NCI-H1417 (cell line): ENCODE data around the gene TRMT61A.

Source experiments
- DNase-seq, 3 experiments: peaks; one replicate each; lab custom pipeline; 2025; lab: John Stamatoyannopoulos, UW

Gene TRMT61A

DNA sequence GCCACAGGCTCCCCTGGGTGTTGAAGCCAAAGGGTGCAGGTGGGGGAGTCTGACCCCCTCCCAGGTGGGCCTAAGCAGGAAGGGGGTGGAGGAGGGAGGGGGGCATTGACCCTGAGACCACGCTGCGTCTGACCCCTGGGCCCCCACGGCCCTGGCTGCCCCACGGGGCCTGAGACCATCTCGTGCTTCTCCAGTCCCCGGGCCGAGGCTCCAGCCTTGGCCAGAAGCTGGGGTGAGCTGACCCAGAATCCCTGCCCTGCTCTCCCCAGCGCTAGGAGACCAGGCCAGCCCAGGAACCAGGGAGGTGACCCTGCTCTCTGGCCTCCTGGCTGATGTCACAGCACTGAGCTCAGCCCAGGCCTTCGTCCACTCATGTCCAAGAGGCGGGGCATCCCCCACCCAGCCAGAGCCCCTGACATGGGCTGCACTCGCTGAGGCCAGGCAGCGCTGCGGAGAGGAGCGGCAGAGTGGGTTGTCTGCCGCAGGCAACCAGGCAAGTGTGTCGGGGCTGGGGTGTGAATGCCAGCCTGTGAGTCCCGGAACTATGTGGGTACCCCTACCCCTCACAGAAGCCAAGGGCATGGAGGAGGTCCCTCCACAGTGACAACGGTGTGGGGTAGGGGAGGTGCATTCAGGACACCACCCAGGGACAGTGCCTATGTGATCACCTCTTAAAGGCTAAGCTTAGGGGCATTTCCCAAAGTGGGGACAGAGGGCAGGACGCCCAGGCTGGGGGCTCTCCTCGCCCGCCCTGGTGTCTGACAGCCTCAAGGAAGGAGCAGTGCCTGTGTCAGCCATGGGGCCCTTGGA lies 6.3 kb downstream of the TRMT61A start:
- DNase-seq: no peak

DNA sequence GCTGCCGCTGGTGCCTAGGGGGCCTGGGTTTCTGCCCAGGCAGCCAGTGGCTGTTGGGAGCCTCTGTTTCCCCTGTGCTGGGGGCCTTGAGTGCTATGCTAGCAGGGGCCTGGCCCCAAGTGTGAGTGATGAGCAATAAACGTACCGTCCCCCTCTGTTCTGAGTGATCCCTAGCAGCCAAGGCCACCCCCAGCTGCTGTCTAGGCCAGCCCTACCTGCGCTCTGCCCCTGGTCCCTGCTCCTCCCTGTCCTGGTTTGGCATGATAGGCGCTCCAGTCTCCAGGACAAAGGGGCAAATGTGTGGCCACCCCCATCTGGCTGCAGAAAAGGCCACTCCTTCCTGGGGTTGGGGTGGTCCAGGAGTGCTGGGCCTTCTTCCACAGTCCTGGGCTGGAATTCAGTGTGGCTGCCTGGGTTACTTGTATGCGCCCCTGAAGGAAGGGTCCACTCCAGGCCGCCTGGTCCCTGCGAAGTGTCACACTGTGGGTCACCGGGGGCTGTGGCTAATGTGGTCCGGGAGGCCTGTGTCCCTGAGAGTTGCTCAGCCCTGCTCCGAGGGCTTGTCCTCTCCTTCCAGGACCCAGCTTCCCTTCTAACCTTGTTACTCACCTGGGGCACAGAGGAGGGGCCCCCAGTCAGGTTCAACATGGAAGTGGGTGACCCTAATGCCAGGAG lies 7.0 kb downstream of the TRMT61A start:
- DNase-seq: no peak

DNA sequence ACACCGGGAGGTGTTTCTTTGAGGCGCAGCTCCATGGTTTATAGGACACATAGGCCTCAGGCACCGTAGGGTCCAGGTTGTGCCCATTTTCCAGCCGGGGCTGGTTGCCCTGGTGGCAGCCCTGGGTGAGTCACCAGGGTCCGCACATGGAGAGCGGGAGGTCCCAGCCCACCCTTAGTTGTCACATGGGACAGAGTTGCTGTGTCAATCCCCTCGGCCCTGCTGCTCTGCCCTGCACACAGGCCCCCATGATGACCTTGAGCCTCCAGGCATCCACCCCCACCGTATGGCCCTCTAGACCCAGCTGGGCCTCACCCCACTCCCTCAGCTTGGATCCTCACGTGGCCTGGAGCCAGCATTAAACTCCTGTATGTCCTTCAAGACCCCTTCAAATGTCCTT lies 7.7 kb downstream of the TRMT61A start:
- no peak for DNase-seq

DNA sequence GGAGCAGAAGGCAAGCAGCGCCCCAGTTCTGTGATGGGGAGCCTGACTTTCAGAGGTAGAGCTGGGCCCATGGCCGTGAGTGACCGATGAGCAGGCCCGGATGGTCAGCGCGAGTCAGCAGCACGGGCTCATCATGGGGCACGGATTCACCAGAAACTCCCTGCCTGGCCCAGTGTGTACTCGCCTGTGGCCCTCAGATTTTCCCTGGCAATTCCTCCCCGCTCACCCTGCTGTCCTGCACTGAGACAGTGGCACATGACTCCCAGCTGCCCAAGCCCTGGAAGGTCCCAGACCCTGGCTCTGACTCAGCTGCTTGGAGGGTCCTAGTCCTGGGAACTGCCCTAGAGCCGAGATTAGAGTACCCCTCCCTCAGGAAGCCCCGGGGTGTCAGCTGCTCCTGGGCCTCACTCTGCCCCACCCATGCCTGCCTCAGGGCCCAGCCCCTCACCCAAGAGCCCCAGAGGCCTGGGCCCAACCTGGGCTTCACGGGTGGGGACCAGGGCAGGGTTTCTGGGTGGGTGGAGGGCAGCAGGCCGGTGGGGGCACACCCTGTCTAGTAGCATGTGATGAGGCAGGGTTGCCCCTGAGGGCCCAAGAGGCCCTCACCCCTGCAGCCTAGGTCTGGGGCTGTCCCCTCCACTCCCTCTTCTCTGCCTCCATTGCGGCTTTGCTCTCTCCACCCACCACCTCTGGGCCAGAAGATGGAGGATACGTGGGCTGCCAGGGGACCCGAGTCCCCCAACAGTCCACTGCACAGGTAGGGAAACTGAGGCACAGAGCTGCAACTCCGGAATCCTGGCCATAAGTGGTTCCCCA lies 8.4 kb downstream of the TRMT61A start:
- DNase-seq: no peak

DNA sequence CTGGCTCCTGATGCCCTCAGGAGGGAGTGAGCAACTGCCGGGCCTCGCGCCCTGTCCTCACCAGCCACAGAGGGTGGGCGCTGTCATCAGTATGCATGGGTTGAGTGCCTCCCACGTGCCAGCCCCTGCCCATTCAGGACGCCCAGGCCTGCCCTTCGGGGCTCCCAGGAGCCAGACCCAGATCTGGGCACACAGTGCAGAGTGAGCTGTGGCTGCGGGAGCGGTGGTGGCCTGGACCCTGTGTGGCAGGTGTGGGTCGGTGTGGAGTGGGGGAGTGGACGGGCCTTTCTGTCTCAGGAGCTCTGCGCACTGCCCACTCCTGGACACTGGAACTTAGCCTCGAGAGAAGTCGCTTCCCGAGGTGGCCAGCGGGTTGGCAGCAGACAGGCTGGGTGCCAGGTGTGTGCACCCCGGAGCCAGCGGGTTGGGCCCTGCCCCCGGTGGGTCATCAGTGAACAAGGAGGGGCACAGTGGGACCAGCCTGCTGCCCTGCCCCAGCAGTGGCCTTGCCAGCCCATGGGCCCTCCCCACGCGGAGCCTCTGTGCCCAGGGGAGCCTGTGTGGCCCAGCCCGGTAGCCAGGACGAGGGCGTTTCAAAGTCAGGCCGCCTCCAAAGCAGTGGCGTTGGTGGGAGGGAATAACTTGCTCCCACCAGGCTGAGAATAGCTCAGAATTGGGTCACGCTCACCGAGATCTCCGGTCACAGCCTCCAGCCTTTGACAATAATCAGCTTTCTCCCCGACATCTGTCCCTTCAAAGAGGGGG lies 9.5 kb downstream of the TRMT61A start:
- no peak for DNase-seq

DNA sequence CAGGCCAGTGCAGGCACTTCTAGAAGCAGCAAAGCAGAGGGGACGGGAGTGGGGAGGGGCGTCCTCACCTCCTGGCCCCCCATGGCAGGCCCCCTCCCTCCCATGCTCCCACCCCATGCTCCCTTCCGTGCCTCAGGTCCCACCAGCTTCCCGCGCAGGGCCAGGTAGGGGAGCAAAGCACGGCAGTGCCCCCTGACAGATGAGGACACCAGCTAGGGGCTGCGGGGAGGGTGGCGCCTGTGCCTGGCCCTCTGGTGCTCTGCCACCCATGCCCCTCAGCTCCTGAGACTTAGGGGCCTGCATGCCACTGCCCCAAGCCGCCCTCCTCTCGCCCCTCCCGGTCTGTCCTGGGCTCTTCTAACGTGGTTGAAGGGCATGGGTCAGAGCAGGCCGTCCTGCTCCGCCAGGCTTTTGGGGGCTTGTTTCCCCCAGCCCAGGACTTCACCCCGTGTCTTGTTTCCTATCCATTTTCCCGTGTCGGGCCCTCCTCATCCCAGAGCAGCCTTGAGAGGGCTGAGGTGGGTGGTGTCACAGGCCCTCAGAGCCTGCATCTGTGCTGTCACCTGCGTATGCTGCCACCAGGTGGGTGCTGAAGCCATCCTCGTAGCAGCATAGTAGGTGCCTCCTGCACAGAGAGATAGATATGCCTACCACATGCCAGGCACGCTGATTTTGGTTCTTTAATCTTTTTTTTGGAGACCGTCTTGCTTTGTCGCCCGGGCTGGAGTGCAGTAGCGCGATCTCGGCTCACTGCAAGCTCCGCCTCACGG lies 10.2 kb downstream of the TRMT61A start:
- DNase-seq: no peak

DNA sequence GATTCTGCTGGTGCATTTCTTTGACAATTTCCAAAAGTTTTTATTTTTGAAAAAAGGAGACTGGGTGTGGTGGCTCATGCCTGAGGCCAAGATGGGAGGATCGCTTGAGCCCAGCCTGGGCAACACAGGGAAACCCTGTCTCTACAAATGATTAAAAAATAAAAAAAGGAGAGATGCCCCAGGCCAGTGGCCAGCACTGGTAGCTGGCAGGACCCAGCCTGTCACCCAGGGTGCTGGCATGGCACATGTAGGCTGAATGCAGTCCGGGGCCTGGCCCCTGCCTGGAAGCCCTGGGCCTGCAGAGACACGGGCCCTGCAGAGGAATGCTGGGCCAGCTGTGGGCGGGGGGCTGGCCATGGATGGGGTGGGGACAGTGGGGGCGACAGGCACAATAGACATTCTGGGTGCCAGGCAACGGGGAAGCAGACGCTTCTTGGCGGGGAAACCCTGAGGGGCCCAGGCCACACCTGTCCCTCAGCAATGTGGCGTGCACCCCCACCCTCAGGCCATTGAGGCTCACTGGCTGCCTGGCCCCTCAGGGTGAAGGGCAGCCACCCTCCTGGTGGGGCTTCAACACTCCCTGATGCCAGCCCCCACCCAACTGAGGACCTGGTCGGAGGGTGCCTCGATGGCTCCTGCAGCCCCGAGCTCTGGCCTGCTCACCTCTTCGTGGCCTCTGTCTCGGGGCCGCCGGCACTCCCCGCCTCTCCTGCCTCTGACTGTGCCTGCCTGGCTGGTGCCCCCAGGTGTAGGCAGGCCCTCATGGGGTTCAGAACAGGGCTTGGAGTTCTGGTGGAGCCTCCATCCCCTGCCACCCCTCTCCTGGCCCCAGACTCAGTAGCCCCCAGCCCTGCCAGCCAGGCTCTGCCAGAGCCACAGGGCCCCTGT lies 12.1 kb downstream of the TRMT61A start:
- peak in 2 of 3 experiments; percentile 35 to 42 for DNase-seq

DNA sequence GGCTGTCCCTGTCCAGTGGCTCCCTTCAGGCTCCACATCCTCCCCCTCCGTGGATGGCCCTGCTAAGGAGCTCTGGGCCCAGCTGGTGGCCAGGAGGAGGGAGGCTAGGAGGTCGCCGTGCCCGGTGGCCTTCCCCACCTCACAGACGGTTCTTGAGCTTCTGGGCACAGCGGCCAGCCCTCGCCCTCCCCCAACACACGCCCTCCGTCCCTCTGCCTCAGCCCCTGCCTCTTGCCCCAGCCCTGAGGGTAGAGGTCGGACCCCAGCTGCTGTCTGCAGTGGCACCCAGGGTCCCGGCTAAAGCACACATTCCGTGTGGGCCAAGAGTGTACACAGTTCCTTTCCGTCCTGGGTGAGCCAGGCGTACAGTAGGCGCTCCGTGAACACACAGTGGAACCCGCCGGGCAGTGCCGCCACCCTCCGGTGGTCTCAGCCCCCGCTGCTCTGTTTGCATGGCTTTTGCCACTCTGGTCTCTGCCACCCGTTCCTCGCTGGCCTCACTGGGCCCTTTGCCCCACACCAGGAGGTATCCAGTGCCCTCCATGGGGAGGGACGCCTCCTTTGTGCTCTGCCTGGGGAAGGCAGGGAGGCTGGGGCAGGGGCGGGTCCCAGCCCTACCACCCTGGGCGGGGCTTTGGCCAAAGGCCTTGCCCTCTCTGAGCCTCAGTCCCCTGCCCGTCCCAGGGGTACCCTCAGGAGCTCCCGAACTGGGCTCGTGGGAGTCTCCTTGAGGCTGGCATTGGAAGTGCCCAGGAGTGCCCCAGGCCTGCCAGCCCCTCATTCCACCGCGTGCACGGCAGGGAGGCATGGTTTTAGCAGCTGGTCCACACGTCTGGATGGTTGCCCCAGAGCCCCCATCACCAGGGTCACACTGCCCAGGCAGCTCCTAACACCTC lies 13.0 kb downstream of the TRMT61A start:
- peak in 2 of 3 experiments; percentile 49 to 63 for DNase-seq

DNA sequence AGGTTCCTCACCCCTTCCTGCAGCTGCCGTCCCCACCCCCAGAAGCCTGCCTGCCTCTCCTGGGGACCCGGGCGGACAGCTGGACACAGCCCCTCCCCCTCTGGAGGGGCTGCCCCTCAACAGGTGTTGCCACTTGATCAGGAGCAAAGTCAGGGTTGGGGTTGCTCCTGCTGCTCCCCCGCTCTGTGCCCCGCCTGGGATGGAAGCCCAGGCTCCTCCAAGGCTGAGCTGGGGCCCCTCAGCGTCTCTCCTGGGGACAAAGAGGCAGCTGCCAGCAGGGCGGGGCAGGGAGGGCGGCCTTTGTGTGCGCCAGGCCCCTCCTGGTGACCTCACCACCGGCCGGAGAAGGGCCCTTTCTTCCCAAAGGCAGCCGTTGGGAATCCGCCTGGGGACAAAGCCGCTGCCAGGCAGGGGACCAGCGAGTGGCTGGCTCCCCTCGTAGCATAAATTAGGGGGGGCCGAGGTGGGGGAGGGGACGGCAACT lies 13.7 kb downstream of the TRMT61A start:
- peak; percentile 57 to 96 (median 91) for DNase-seq

DNA sequence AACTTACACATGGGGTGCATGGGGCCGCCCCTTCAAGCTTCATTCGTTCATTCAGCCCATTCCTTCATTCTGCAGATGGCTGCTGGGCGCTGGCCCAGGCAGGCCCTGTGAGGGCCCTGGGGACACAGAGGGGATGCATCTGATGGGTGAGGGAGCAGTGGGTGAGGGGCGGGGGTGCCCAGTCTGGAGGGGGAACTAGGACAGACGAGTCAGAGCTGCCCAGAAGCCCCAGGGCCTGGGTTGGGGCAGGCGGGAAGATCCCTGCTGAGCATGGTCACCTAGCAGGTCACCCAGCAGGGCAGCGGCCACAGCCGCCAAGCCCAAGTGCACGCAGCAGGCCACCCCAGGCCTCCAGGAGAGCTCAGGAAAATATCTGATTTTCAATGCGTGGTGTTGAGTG lies 14.1 kb downstream of the TRMT61A start:
- DNase-seq: peak in 2 of 3 experiments; percentile 83 to 89

DNA sequence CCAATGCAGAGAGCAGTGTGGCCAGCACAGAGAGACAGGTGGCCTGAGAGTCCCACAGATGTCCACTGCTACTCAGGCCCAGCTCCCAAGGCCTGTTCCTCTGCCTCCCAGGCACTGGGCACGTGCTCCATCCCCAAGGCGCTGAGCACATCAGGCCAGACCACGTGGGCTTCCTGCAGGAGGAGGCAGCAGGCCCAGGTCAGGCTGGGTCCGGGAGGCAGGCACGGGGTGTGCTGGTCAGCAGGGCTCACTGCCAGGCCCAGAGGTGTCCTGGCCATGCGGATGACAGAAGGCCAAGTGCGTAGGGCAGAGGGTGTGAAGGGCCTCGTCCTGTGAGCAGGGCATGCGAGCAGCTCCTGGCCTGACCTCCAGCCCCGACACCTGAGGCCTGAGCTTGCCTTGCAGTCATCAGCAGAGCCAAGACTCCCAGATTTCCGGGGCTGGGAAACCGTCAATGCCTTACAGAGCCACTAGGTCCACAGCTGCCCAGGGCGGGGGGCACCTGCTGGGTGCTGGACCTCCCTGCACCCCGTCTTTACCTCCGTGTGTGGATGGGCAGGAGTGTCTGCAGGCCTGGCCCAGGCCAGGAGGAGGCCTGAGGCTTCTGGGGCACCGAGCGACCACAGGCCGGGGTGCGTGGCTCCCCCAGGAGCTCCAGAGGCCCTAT lies 14.9 kb downstream of the TRMT61A start:
- peak in 2 of 3 experiments; percentile 61 to 79 for DNase-seq

DNA sequence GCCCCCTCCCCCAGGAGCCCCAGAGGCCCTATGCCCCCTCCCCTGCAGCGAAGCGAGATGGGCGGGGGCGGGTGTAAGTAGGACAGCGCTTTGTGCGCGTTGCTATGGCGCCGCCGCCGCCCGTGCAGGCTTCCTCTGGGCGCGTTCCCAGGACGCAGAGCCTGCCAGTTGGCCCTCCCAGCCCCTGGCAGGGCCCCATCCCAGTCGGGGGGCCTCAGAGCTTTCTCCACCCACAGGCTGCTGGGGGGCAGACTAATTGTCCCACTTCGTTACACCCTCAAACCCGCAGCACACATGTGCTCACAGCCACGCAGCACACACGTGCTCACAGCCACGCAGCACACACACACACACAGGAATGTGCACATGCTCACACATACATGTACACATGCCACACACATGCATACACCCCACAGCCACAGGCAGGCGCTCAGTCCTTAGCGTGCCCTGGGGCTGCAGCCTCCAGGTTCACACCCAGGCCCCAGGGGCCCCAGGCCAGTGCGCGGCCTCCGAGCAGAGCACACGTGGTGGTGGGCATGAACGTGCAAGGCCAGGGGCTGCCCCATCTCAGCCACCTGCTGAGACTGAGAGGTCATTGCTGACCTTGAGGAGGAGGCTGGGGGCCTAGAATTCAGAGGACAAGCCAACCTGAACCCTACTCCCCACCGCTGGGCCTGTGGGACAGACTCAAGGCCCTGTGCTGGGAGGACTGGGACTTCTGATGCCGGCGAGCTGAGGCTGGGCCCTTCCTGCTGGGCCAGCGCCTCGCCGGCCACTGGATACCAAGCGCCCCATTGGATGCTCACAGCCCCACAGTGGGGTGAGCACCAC lies 15.6 kb downstream of the TRMT61A start:
- DNase-seq: peak; percentile 16 to 82 (median 79)

DNA sequence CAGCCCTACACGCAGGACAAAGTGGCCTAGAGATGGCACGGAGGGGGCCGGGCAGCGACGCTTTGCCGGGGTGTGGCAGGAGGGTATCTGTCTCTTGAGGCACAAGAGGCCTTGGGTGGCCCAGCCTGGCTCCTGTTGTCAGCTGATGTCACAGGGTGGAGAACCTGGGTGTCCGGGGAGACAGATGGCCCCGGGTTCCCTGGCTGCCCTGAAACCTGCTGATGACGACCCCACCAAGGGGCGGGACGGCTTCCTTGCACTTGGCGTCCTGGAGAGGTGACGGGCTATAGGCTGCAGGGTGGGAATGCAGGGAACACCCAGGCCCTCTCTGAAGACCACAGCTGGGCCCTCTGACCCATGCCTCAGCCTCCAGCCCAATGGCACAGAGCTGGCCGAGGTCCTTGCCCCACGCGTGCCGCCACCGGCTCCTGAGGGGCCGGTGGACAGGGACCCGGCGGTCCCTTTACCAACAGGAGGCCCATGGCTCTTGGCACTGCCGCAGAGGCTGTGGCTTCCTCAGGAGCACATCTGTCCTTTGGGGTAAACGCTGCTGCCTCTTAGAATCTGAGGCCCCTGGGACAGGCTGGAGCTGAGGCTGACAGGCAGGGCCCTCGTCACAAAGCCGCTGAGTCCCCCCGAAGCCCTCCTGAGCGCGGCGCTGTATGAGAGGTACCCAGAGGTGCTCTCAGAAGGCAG lies 16.4 kb downstream of the TRMT61A start:
- DNase-seq: no peak

DNA sequence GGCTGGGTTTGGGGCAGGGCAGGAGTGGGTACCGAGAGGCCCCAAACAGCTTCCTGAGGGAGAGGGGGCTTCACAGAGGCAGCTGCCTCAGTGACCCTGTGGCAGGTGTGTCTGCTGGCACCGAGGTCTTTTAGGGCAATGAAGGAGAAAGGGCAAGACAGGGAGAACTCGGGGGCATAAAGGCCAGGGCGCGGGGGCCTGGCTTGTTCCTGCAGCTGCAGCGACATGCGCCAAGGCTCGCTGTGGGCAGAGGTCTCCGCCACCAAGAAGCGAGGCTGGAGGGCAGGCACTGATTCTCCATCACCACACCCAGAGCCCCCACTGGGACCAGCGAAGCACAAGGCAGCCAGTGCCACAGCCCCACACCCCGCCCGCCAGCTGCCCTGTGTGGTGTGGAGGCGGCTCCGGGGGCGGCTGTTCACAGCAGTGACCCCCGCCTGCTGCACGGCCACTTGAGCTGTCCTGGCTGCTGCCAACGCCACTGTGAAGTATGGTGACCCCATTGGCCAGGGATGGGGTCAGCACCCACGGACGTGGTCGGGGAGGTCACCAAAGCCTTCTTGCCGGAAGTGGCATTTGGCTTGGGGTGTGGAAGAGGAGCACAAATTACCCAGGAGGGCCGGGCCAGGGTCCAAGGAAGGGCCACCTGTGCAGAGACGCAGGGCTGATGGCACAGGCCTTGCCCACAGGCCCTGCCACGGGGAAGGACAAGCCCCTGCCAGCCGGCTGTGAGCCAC lies 17.1 kb downstream of the TRMT61A start:
- DNase-seq: peak in 2 of 3 experiments; percentile 47 to 48

DNA sequence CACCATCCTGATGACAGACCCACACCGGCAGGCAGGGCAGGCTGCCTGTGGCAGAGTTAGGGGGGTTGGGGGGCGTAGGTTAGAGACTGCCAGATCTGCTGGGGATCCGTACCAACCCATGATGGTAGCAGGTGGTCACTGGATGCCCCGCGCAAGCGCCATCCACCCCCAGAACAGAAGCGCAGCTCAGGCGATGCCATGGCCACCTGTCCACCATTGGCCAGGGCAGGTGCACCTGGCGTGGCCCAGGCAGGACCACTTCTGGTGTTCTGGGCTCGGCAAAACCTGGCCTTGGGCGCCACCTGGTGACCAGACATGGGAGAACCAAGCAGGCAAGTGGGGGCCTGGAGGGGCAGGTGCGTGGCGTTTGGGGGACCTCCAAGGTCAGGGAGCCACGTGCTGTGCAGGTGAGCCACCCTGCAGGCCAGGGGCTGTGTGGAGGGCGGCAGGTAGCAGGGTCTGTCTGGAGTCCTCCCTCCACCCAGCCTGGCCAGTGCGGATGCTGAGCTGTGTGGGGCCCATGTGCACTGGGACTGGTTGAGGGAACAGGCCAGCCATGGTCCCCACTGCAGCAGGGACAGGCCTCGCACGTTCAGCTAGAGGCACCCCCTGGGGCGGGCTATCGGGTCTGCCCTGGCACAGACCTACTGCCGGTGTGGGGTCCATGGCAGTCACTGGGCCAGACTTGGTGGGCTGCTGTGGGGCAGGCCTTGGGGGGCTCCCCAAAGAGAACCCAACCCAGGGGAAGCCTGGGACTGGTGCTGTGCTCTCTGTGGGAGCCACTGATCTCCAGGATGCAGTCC lies 17.9 kb downstream of the TRMT61A start:
- DNase-seq: peak; percentile 70 to 92 (median 82)
